ENCODE measurements around the gene CD8A.
"Not testable (repeated sequence)": the region's sequence is repeated elsewhere in the genome, so short reads cannot be mapped to it uniquely, and the experiment has no call there.

CD8A gene

DNA sequence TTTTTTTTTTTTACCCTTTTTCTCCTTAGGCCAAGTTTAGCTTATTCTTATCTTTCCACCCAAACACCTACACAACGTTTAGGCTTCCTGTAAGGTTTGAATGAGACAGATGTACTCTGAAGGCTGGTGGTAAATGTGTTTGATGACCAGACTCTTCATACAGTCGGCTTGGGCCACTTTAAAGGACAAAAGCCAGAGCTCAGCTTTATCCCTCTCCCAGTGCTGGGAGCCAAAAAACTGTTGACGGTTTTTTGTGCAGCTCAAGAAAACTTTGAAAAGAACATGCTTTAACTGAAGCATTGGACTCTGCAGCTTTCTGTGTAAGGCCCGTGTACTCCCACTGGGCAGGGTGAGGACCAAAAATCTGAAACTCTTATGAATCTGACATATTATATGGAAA, 15.4 kb downstream of the CD8A start:
- DNase-seq = no peak

DNA sequence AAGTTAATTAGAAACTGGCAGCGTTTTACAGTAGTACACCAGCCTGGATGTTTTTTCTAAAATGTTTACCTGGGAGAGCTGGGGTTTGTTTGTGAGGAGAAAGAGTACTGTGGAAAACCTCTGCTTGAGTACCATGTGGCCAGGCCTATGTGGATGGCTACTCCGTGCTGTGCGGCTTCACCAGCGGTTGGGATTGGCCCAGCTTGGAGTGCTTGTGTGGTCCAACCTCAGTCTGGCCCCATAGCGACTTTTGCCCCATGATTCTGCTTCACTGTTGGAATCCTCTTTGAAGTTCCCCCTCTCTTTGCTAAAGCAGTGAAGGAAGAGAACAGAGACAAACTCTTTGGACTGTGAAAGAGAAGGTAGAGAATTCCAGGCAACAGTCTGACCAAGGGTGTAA, 15.9 kb downstream of the CD8A start:
- DNase-seq = no peak

DNA sequence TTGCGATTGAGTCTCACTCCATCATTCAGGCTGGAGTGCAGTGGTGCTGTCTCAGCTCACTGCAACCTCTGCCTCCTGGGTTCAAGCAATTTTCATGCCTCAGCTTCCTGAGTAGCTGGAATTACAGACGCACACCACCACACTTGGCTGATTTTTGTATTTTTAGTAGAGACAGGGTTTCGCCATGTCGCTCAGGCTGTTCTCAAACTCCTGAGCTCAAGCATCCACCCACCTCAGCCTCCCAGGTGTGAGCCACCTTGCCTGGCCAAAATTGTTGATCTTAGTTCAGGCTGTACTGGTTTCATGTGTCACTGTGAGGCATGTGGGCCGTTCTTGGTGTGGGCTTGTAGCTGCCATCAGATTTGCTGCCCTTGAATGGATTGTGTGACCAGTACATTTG, 18.1 kb downstream of the CD8A start:
- no peak for DNase-seq

DNA sequence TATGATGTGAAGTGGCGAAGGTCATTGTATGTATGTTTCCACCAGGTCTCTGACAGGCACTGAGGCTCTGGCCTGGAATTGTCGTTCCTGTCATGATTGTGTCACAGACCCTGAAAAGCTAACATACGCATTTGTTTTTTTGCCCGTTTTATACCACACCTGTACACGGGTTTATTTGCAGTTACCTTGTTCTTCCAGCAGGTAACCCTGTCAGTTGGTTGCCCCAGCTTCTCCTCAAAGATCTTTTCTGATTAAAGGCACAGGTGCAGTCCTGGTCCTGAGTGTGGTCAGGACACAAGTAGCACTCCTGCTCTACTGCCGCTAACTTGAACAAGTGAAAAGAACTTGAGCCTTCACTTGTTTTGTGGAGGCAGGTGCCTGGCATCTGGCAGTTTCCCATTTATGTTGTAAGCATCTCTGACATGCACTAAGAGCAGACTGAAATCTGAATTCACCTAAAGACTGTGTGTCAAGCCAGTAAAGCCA, 19.9 kb downstream of the CD8A start:
- DNase-seq = no peak

DNA sequence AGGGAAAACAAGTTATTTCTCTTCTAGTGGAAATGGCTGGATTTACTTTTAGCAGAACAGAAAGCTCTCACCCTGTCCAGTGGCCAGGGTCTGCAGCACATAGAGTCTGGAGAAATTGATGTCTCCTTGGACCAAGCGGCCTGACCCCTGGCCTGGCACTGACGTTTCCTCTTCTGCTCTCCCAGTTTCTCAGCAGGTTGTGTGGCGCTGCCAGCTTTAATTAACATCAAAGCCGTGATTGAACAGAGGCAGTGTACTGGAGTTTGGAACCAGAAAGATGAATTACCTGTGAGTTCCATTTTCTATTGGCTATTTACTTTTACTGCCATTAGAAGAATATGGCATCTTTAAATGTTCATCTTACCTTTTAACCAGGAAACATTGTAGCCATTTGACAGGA, 20.9 kb downstream of the CD8A start:
- no peak for DNase-seq

DNA sequence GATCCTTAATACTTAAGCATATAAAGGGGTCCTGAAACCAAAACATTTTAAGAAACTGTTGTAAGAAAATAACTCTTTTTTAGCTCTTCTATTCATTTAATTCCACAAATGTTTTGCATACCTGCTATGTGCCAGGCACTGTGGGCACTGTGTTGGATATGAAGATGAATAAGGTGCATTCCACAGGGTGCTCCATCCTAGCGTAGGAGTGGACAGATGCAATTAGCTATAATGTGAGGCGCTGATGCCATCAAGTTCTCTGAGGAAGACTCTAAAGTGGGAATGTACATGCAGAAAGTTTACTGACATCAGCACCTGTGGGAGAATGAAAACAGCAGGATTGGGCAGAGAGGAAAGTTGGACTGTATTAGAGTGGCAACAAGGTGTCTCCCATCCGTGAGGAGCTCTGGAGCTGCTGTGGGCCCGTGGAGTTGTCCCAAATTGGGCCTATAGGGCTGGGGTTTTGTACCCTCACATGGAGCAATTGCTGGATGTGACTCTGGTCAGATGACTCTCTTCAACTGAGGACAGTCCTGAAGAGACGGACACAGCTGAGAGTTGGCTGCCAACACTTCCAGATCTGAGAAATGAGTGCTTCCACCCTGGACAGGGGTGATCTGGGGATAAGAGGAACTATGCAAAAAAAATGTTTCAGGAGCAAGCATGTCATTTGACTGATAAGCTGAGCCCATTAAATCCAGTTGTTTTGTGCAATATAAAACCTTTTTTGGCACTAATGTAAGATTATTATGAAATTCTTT, 22.3 kb downstream of the CD8A start:
- no peak for DNase-seq

DNA sequence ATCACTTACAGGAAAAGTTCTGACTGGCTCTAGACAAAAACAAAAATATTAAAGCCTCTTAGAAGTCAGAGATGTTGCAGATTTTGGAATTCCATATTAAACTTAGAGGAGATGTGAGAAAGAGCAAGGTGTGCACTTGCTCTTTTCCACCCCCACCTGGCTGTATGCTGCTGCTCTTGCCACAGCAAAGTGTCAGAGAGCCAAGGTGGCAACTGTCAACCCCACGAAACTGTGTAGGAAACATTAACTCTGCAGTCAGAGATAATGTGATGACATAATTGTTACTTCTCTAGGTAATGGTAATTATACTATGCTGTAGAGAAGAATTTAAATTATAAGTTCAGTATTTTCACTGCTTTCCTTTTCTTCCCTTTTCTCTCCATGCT, 25.4 kb downstream of the CD8A start:
- DNase-seq = no peak

DNA sequence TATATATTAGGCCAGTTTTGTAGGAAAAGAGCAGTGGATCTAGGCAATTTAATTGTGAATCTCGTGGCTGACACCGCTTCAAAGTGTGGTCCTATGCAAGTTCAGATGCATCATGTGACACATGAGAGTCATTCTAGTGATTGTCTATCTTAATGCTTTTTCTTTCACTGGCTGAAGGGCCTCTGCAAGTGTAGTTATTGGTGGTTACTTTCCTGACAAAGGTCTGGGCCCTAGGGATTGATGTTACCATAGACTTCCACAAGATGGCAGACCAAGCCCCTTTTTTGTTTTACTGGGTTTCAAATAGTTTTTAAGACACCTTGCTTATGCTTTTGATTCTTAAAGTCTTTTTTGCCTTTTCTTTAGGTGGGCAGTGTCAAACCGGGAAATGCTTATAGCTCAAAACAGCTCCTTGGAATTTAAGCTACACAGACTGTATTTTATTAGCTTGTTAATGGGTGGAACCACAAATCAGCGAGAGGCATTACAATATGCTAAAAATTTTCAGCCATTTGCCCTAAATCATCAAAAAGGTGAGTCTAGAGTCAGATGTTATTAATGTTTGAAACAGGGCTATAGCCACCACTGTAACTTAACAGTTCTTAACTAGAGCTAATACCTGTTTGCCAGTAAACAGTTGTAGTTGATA, 25.9 kb downstream of the CD8A start:
- DNase-seq = peak; percentile 41 to 59

DNA sequence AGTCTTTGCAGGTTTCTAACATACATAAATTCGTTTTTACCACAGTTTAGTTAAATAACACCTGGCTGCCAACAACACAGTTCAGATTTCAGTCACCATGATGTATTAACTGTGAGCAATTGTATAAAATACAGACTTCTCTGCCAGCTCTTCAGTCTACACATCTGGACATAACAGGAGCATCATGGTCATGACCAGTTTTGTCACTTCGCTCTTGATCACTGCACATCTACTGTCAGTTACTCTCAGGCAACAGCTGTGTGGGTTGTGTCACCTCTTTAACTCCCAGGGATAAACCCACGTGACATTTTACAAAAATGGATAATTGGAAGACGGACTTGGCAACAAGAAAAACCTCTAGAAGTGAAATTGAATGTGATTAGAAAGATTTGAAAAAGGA, 30.3 kb downstream of the CD8A start:
- no peak for DNase-seq

DNA sequence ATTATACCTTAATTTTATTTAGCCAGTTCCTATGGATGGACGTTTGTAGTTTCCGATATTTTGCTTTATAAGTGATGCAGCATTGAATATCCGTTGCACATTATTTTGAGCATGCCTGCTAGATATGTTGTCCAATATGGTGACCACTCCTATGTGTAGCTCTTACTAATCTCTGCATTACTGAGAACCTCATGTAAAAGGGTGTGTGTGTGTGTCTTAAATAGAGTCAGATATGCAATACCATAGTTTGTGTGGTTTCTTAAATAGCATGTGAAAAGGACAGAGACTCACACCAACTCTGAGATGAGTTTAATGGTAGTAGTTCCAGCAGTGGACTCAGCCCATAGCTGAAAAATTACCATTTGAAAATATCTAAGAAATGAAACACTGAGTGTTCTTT, 32.3 kb downstream of the CD8A start:
- no peak for DNase-seq

DNA sequence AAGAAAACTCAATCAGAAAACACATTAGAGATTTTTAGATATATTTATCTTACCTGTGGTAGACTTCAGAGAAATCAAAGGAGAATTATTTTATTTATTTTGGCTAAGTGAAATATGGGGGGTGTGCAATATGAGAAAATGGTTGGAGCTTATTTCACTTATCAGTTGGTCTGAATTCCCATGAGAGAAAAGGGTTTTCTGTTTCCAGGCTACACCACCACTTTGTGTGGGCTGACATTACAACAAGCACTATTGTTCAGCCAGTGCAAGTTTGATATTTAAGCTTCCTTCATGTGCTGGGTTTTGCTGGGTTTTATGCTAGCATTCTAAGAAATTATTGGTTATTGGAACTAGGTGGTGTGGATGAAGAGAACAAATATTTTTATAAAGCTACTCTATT, 37.1 kb downstream of the CD8A start:
- DNase-seq = no peak

DNA sequence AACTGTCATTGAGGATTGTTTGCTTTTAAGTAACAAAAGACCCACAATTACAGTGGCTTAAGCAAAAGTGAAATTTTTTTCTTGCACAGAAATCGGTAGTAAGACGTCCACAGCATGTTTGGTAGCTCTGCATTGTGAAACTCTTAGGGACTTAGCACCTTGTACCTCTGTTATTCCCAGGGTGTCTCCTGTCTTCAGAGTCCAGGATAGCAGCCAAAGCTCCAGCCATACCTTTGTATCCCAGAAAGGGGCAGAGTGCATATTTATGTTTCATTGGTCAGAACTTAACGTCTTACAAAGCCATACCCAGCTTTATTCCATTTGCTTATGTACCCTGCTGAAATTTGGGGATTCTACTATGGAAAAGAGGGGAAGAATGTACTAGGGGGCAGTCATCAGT, 37.8 kb downstream of the CD8A start:
- no peak for DNase-seq

DNA sequence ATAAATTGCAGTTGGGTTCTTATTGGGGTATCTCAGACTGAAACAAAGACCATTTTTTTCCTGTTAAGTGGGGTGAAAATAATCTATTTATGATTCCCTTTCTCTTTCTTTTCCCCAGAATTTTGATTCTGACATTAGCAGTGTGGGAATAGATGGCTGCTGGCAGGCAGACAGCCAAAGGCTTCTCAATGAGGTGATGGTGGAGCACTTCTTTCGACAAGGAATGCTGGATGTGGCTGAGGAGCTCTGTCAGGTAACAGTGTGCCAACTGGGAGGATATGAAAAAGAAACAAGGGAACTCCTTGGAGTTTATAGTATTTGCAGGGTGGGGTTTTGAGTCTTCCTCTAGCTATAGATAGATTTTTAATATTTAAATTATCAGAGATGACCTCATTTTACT, 38.9 kb downstream of the CD8A start:
- no peak for DNase-seq

DNA sequence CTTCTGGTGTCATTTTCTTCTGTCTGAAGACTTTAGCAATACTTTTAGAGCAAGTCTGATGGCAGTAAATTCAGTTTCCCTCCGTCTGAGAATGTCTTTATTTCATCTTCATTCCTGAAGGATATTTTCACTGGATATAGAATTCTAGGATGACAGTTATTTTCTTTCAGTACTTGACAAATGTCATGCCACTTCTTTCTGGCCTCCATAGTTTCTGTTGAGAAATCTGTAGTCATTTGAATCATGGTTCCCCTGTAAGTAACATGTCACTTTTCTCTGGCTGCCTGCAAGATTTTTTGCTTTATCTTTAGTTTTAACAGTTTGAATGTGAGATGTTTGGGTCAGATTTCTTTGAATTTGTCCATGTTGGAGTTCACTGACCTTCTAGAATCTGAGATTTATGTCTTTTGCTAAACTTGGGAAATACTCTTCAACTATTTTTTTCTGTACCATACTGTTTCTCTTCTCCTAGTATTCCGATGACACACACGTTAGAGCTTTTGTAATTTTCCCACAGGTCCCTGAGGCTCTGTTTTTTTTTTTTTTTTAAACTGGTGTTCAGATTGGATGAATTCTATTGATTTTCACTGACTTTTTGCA, 40.4 kb downstream of the CD8A start:
- DNase-seq = no peak

DNA sequence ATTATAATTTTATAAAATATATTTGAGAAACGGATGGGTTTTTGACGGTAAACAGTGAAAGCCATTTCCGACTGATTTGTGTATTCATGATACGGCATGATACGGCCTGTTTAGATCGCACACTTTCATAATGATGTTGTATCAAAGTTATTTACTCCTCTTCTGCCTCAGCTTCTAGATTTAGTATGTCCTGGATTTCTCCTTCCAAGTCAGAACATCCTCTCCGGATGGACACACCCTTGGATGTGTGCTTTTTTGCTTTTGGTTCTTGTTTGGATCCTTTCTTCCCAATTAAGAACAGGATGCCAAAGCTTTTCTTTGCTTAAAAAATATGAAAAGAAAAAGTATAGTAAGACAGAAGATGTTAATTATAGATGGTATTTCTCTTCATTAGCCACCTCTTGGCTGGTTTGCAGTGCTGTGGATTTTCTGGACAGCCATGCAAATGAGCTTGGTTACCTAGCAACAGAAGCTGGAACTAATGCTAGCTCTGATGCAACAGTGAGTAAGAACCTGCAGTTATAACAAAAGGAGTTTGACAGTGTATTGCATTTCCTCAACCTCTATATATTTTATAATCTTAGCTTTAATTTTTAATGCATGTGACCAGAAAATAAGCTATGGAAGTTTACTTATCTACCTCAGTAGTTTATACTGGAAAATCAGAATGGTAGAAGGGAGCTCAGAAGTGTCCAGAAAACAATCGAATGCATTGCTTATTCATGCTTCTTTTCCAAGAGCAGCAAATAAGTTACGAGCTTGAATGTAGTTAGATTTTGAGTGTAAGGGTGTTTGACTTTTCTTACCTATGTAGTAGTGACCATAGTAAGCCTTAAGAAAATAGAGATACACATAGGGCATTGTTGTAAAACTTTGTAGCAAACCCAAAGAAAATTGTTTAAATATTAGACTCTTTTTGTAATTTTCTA, 42.7 kb downstream of the CD8A start:
- peak; percentile 47 to 55 for DNase-seq

DNA sequence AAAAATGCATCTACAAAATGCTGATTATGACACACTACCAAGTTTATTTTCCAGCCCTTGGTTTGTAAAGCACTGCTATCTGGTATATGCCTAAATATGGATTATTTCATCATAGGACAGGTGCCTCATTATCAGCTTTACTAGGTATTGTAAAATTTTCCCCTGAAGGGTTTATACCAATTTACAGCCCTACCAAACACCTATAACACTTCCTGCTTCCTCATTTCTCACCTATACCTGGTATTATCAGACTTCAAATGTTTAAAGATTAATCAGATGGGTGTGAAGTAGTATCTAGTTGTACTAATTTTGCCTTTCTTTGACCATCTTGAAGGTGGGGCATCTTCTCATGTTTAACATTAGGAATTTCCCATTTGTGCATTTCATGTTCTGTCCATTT, 43.8 kb downstream of the CD8A start:
- DNase-seq = no peak

DNA sequence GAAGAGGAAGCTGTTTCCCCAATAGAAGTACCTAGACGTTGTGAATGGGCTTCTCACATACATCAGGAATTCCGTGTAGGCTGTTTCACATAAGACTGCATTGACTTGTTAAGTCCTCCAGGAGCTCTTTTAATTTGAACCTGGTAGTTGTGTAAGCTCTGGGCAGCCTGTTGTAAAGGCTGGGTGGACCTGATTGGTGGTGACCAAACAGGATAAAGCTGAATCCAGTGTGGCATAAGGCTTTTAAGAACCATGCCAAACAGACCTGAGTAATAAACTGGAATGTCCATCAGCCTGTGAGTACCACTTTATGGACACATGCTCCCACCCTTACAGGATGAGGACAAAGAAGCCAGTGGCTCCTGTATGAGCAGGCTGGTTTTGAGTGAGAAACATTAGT, 46.6 kb downstream of the CD8A start:
- no peak for DNase-seq

DNA sequence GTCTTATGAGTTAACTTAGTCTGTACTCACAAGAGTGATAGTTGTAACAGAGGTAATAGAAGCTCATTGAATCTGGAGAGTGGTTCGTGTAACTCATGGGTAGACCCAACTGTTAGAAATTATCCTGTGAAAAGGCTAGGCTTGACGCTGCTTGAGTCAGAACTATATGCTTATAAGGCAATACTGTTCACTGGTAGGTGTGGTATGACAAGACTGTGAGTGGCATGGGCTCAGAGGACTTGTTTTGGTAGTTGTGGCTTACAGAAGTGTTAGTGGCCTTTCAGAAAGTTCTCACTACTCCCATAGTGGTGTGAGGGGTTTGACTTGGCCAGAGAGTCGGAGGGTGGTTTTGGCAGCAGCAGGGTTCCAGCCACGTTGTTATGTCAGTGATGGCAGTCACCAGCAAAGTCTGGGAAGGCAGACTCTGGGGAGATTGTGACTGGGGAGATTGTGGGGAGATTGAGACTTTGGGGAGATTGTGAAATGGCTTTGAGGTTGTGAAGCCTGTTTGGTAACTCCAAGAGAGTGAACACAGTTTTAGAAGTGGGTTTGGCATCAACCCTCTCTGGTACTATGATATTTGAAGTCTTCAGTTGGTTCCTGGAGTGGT, 48.7 kb downstream of the CD8A start:
- DNase-seq = not testable (repeated sequence)

DNA sequence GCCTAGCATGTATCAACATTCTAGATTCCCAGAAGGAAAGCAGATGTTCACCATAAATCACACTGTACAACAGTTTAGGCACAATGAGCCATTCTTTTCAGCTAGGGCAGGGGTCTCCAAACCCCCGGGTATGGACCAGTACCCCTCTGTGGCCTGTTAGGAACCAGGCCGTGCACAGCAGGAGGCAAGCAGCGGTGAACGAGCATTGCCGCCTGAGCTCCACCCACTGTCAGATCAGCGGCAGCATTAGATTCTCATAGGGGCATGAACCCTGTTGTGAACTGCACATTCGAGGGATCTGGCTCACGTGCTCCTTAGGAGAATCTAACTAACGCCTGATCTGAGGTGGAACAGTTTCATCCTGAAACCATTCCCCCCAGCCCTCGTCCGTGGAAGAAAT, 50.8 kb downstream of the CD8A start:
- DNase-seq = not testable (repeated sequence)

DNA sequence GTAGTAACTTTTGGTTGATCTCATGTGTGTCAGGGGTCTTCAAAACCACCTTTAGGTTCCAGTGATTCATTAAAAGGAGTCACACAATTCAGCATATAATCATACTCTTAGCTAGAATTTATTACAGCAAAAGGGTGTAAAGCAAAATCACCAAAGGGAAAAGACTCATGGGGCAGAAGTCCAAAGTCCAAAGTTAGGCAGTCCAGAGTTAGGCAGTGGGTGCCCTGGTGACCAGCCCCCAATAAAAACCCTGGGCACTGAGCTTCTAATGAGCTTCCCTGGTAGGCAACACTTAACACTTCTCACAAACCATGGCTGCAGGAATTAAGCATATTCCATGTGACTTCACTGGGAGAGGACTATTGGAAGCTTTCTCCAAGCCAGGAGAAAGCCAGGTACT, 51.2 kb downstream of the CD8A start:
- DNase-seq = not testable (repeated sequence)

DNA sequence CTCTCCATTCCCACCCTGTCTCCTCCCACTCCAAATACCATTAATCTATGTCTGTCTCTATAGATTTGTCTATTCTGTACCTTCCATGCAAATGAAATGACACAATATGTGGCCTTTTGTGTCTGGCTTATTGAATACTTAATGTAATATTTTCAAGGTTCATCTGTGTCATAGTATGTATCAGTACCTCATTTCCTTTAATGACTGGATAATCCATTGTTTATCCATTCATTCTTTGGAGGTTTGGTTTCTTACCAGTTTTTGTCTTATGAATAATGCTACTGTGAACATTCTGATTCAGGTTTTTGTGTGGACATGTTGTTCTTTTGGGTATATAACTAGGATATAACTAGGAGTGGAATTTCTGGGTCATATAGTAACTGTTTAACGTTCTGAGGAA, 55.8 kb downstream of the CD8A start:
- DNase-seq = not testable (repeated sequence)

Measured in AML-193 (cell line).